ENCODE measurements around the gene TMEM204.

The TMEM204 gene

GRCh38 chr16:1561266-1561665 is 27.8 kb downstream of the TMEM204 start:
- H3K4me1 ChIP-seq (ENCODE audit: control insufficient read depth, insufficient read depth, low read length): no peaks in the 10 kb centered on the region
- no peaks in the 10 kb centered on the region for H3K27me3 ChIP-seq (ENCODE audit: control insufficient read depth, insufficient read depth, low read length)
- no peak overlapping the region for H3K9ac ChIP-seq (ENCODE audit: low read length)
- no peaks in the 10 kb centered on the region for H3K9me3 ChIP-seq (ENCODE audit: control insufficient read depth, low read length)
- no peak overlapping the region for H3K4me3 ChIP-seq (ENCODE audit: low read length)
- H3K36me3 ChIP-seq (ENCODE audit: control insufficient read depth, insufficient read depth, low read length): no peaks in the 10 kb centered on the region

- Histone ChIP-seq H3K36me3 (ENCODE audit: control insufficient read depth, insufficient read depth, low read length) (no peaks in the 10 kb centered on the region), H3K27me3 (ENCODE audit: control insufficient read depth, insufficient read depth, low read length) (no peaks in the 10 kb centered on the region), H3K9ac (ENCODE audit: low read length) (no peak overlapping the region), H3K4me3 (ENCODE audit: low read length) (no peak overlapping the region), H3K9me3 (ENCODE audit: control insufficient read depth, low read length) (no peaks in the 10 kb centered on the region), H3K4me1 (ENCODE audit: control insufficient read depth, insufficient read depth, low read length) (no peaks in the 10 kb centered on the region)
Observed at GRCh38 chr16:1561836-1562235, 28.4 kb downstream of the TMEM204 start.

GRCh38 chr16:1563786-1564185 is 30.3 kb downstream of the TMEM204 start:
- Histone ChIP-seq H3K4me3 (ENCODE audit: low read length) (no peak overlapping the region), H3K9ac (ENCODE audit: low read length) (no peak overlapping the region), H3K9me3 (ENCODE audit: control insufficient read depth, low read length) (no peaks in the 10 kb centered on the region), H3K27me3 (ENCODE audit: control insufficient read depth, insufficient read depth, low read length) (no peaks in the 10 kb centered on the region), H3K36me3 (ENCODE audit: control insufficient read depth, insufficient read depth, low read length) (no peaks in the 10 kb centered on the region), H3K4me1 (ENCODE audit: control insufficient read depth, insufficient read depth, low read length) (no peaks in the 10 kb centered on the region)

- no peaks in the 10 kb centered on the region for H3K27me3 ChIP-seq (ENCODE audit: control insufficient read depth, insufficient read depth, low read length)
- no peaks in the 10 kb centered on the region for H3K4me1 ChIP-seq (ENCODE audit: control insufficient read depth, insufficient read depth, low read length)
- H3K9me3 ChIP-seq (ENCODE audit: control insufficient read depth, low read length): no peaks in the 10 kb centered on the region
- H3K4me3 ChIP-seq (ENCODE audit: low read length): no peak overlapping the region
- no peak overlapping the region for H3K9ac ChIP-seq (ENCODE audit: low read length)
- H3K36me3 ChIP-seq (ENCODE audit: control insufficient read depth, insufficient read depth, low read length): no peaks in the 10 kb centered on the region
Observed at GRCh38 chr16:1564325-1564724, 30.9 kb downstream of the TMEM204 start.

GRCh38 chr16:1565083-1565805 is 31.8 kb downstream of the TMEM204 start:
- H3K36me3 ChIP-seq (ENCODE audit: control insufficient read depth, insufficient read depth, low read length): peaks cover 3% of the 10 kb centered on the region
- no peak overlapping the region for H3K9ac ChIP-seq (ENCODE audit: low read length)

GRCh38 chr16:1567988-1568387 is 34.5 kb downstream of the TMEM204 start:
- Histone ChIP-seq H3K9me3 (ENCODE audit: control insufficient read depth, low read length) (no peaks in the 10 kb centered on the region), H3K36me3 (ENCODE audit: control insufficient read depth, insufficient read depth, low read length) (peaks cover 6% of the 10 kb centered on the region), H3K27me3 (ENCODE audit: control insufficient read depth, insufficient read depth, low read length) (no peaks in the 10 kb centered on the region), H3K4me3 (ENCODE audit: low read length) (no peak overlapping the region), H3K4me1 (ENCODE audit: control insufficient read depth, insufficient read depth, low read length) (no peaks in the 10 kb centered on the region), H3K9ac (ENCODE audit: low read length) (no peak overlapping the region)

More at GRCh38 chr16:1565083-1565805, 31.8 kb downstream of the TMEM204 start:
- Histone ChIP-seq H3K9me3 (ENCODE audit: control insufficient read depth, low read length) (no peaks in the 10 kb centered on the region), H3K27me3 (ENCODE audit: control insufficient read depth, insufficient read depth, low read length) (no peaks in the 10 kb centered on the region), H3K4me1 (ENCODE audit: control insufficient read depth, insufficient read depth, low read length) (no peaks in the 10 kb centered on the region), H3K4me3 (ENCODE audit: low read length) (no peak overlapping the region)

GRCh38 chr16:1571012-1571671 is 37.7 kb downstream of the TMEM204 start:
- Histone ChIP-seq H3K4me1 (ENCODE audit: control insufficient read depth, insufficient read depth, low read length) (no peaks in the 10 kb centered on the region), H3K4me3 (ENCODE audit: low read length) (no peak overlapping the region), H3K36me3 (ENCODE audit: control insufficient read depth, insufficient read depth, low read length) (peaks cover 6% of the 10 kb centered on the region), H3K27me3 (ENCODE audit: control insufficient read depth, insufficient read depth, low read length) (no peaks in the 10 kb centered on the region), H3K9ac (ENCODE audit: low read length) (no peak overlapping the region), H3K9me3 (ENCODE audit: control insufficient read depth, low read length) (no peaks in the 10 kb centered on the region)

GRCh38 chr16:1572673-1573072 is 39.2 kb downstream of the TMEM204 start:
- Histone ChIP-seq H3K4me3 (ENCODE audit: low read length) (no peak overlapping the region), H3K9me3 (ENCODE audit: control insufficient read depth, low read length) (no peaks in the 10 kb centered on the region)

GRCh38 chr16:1573301-1573700 is 39.8 kb downstream of the TMEM204 start:
- Histone ChIP-seq H3K27me3 (ENCODE audit: control insufficient read depth, insufficient read depth, low read length) (no peaks in the 10 kb centered on the region), H3K36me3 (ENCODE audit: control insufficient read depth, insufficient read depth, low read length) (peaks cover 6% of the 10 kb centered on the region), H3K9me3 (ENCODE audit: control insufficient read depth, low read length) (no peaks in the 10 kb centered on the region)

More at GRCh38 chr16:1572673-1573072, 39.2 kb downstream of the TMEM204 start:
- peaks cover 6% of the 10 kb centered on the region for H3K36me3 ChIP-seq (ENCODE audit: control insufficient read depth, insufficient read depth, low read length)
- no peaks in the 10 kb centered on the region for H3K27me3 ChIP-seq (ENCODE audit: control insufficient read depth, insufficient read depth, low read length)
- H3K9ac ChIP-seq (ENCODE audit: low read length): no peak overlapping the region
- no peaks in the 10 kb centered on the region for H3K4me1 ChIP-seq (ENCODE audit: control insufficient read depth, insufficient read depth, low read length)

GRCh38 chr16:1575578-1575977 is 42.1 kb downstream of the TMEM204 start:
- Histone ChIP-seq H3K9ac (ENCODE audit: low read length) (no peak overlapping the region), H3K27me3 (ENCODE audit: control insufficient read depth, insufficient read depth, low read length) (no peaks in the 10 kb centered on the region), H3K9me3 (ENCODE audit: control insufficient read depth, low read length) (no peaks in the 10 kb centered on the region), H3K4me3 (ENCODE audit: low read length) (no peak overlapping the region), H3K4me1 (ENCODE audit: control insufficient read depth, insufficient read depth, low read length) (peaks cover 7% of the 10 kb centered on the region), H3K36me3 (ENCODE audit: control insufficient read depth, insufficient read depth, low read length) (no peaks in the 10 kb centered on the region)

More at GRCh38 chr16:1573301-1573700, 39.8 kb downstream of the TMEM204 start:
- no peaks in the 10 kb centered on the region for H3K4me1 ChIP-seq (ENCODE audit: control insufficient read depth, insufficient read depth, low read length)
- no peak overlapping the region for H3K4me3 ChIP-seq (ENCODE audit: low read length)
- no peak overlapping the region for H3K9ac ChIP-seq (ENCODE audit: low read length)

GRCh38 chr16:1579214-1579613 is 45.7 kb downstream of the TMEM204 start:
- Histone ChIP-seq H3K9me3 (ENCODE audit: control insufficient read depth, low read length) (no peaks in the 10 kb centered on the region), H3K4me3 (ENCODE audit: low read length) (no peak overlapping the region), H3K27me3 (ENCODE audit: control insufficient read depth, insufficient read depth, low read length) (no peaks in the 10 kb centered on the region), H3K36me3 (ENCODE audit: control insufficient read depth, insufficient read depth, low read length) (no peaks in the 10 kb centered on the region), H3K9ac (ENCODE audit: low read length) (no peak overlapping the region), H3K4me1 (ENCODE audit: control insufficient read depth, insufficient read depth, low read length) (peaks cover 16% of the 10 kb centered on the region)

- no peaks in the 10 kb centered on the region for H3K36me3 ChIP-seq (ENCODE audit: control insufficient read depth, insufficient read depth, low read length)
- H3K9me3 ChIP-seq (ENCODE audit: control insufficient read depth, low read length): no peaks in the 10 kb centered on the region
- H3K9ac ChIP-seq (ENCODE audit: low read length): no peak overlapping the region
- H3K4me1 ChIP-seq (ENCODE audit: control insufficient read depth, insufficient read depth, low read length): peaks cover 16% of the 10 kb centered on the region
- H3K4me3 ChIP-seq (ENCODE audit: low read length): no peak overlapping the region
- no peaks in the 10 kb centered on the region for H3K27me3 ChIP-seq (ENCODE audit: control insufficient read depth, insufficient read depth, low read length)
Observed at GRCh38 chr16:1580256-1580655, 46.8 kb downstream of the TMEM204 start.
